Neural progenitor cell (in vitro differentiated cells): Measurements from ENCODE around the gene N4BP3.

Experiments
- EZH2 ChIP-seq: fragments of 200-600 bp; sonication (generic); IDR thresholded peaks from 2 replicates; pipeline ENCODE4 v1.6.1; 2017; ENCODE audit warnings: antibody characterized with exemption, mild to moderate bottlenecking, moderate library complexity
- EZH2phosphoT487 ChIP-seq: fragments of 200-600 bp; sonication (generic); IDR thresholded peaks from 2 replicates; pipeline ENCODE4 v1.6.1; 2017; ENCODE audit warnings: antibody characterized with exemption
- TF ChIP-seq, protein P1 (sequence below): fragments of 200-600 bp; sonication (generic); IDR thresholded peaks from 2 replicates; pipeline ENCODE4 v1.5.1; 2017; ENCODE audit warnings: antibody characterized with exemption, mild to moderate bottlenecking

DNA sequence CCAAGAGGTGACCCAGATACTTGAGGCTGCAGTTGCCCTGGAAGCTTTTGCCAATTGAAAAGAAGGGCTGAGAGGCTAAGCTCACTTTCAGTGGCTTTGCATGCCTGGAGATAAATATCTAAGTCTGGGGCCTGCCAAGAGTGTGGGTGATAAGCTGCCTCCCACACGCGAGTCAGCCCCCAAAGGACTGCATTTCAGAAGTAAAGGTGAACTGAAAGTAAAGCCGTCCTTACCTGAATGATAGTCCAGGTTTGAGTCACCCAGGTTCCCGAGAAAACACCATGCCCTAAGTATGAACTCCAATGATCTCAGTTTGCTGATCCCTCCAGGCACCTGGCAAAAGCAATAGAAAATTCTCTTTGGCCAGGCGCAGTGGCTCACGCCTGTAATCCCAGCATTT is 22.5 kb upstream of the N4BP3 start:
- TF ChIP-seq EZH2: no peak
- TF ChIP-seq, protein P1, sequence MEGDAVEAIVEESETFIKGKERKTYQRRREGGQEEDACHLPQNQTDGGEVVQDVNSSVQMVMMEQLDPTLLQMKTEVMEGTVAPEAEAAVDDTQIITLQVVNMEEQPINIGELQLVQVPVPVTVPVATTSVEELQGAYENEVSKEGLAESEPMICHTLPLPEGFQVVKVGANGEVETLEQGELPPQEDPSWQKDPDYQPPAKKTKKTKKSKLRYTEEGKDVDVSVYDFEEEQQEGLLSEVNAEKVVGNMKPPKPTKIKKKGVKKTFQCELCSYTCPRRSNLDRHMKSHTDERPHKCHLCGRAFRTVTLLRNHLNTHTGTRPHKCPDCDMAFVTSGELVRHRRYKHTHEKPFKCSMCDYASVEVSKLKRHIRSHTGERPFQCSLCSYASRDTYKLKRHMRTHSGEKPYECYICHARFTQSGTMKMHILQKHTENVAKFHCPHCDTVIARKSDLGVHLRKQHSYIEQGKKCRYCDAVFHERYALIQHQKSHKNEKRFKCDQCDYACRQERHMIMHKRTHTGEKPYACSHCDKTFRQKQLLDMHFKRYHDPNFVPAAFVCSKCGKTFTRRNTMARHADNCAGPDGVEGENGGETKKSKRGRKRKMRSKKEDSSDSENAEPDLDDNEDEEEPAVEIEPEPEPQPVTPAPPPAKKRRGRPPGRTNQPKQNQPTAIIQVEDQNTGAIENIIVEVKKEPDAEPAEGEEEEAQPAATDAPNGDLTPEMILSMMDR: no peak
- no peak for TF ChIP-seq EZH2phosphoT487
